Adrenal gland (tissue), 12 donors: Measurements from ENCODE around the gene PYY. TPM values are rescaled to one million over a fixed set of nuclear protein-coding genes. Genes with fewer than 3 reads are reported as not detected.
A peak's percentile ranks its signal among the peaks of the same experiment; 100 is the strongest.

Source experiments
- DNase-seq, 7 donors: peaks; one replicate each; pipeline ENCODE4 v3.0.0-alpha.2; 2019 to 2020
- H3K27ac ChIP-seq, 5 donors: fragments of 200-600 bp; sonication (generic) in 4 of 5; 1 replicate in 3 of 5; 2 replicates in 2 of 5; pipeline versions ENCODE4 v1.5.1 to v1.8.0; 2016 to 2020; ENCODE audit warnings: mild to moderate bottlenecking in 1 of 5
- H3K27me3 ChIP-seq: fragments of 200-600 bp; 2 replicates; pipeline ENCODE4 v1.8.0; 2021
- H3K36me3 ChIP-seq, 2 donors: fragments of 200-600 bp; replicated peaks in 1 of 2; 1 replicate in 1 of 2; 2 replicates in 1 of 2; pipeline versions ENCODE4 v1.5.1 to v1.8.0; 2018 to 2022
- H3K4me1 ChIP-seq, 2 donors: fragments of 200-600 bp; replicated peaks in 1 of 2; 1 replicate in 1 of 2; 2 replicates in 1 of 2; pipeline versions ENCODE4 v1.5.1 to v1.8.0; 2018 to 2021
- H3K4me3 ChIP-seq, 4 donors: fragments of 200-600 bp; sonication (generic) in 3 of 4; one replicate each; pipeline ENCODE4 v1.5.1; 2016 to 2018
- H3K9me3 ChIP-seq, 3 donors: fragments of 200-600 bp; sonication (generic) in 1 of 3; replicated peaks in 1 of 3; 1 replicate in 2 of 3; 2 replicates in 1 of 3; pipeline versions ENCODE4 v1.5.1 to v1.8.0; 2016 to 2021
- CTCF ChIP-seq, 6 experiments: fragments of 450-650 bp in 4 of 6; fragments of 200-600 bp in 2 of 6; sonication (generic) in 1 of 6; IDR thresholded peaks; 1 replicate in 5 of 6; 2 replicates in 1 of 6; pipeline versions ENCODE4 v1.5.1 to v1.8.0; 2016 to 2021; ENCODE audit warnings: antibody characterized with exemption in 6 of 6, mild to moderate bottlenecking in 2 of 6, moderate library complexity in 1 of 6
- POLR2A ChIP-seq, 2 donors: fragments of 450-650 bp; IDR thresholded peaks; one replicate each; pipeline ENCODE4 v1.6.1; 2017; ENCODE audit warnings: antibody characterized with exemption in 2 of 2, mild to moderate bottlenecking in 2 of 2, moderate library complexity in 1 of 2
- WGBS, 4 donors: extraction: QIAGEN DNeasy Blood & Tissue Kit in 2 of 4; methylation state at CpG; one replicate each; pipeline versions ENCODE4 v1.1.5 to v1.1.7; 2013 to 2017; 5-methylcytosine and 5-hydroxymethylcytosine counted together
- intact Hi-C, 2 donors: fragments of 100-400 bp; cut with DNase I; formaldehyde crosslinking; loops; one replicate each; pipeline versions ENCODE4 v1.14.1 to v1.15.0; 2022 to 2023
- polyA plus RNA-seq, 3 donors: library from polyadenylated mRNA; stranded (reverse); fragments of 200-250 nt in 2 of 3; fragments of 350-450 nt in 1 of 3; fragmentation: Illumina TruSeq in 1 of 3; extraction: RNeasy Lipid Tissue Mini Kit (QIAGEN cat#74804) in 1 of 3; gene quantifications; one replicate each; pipeline ENCODE4 v1.2.3, GENCODE V29; 2013 to 2014
- total RNA-seq, 9 donors: library from RNA; depleted of rRNA in 4 of 9; stranded (reverse); fragments of >200 nt in 4 of 9; fragments of 120-200 nt in 1 of 9; fragmentation: NEBNext Ultra II Directional in 1 of 9; extraction: Animal tissue kit (Norgen Biotek cat#: 25700) in 1 of 9; gene quantifications; one replicate each; pipeline versions ENCODE4 v1.1.0 to v1.2.4, GENCODE V29; 2013 to 2023
- donor health status: healthy with polysubstance abuse.
- donor health status: Bipolar disorder and iron deficiency.
- donor health status: DM: yes; HTN: yes; CAD: no.
- donor health status: DM: no; HTN: no; CAD: no.
- donor health status: DM: no; HTN: no; CAD: no.
- donor health status: DM: yes; HTN: yes; CAD: no.

The PYY gene
- total and polyA plus RNA-seq, 12 donors: 0.43 TPM; not detected in 11

GRCh38 chr17:43907425-43907981, 46.2 kb downstream of the PYY start, which contains the start of gene MPP2:
Gene MPP2, minus strand, starts transcription at chr17:43907536. Its CDS starts 3,076 bp downstream, at chr17:43904460.
- intact Hi-C loops: no loop called here
- Histone ChIP-seq H3K4me3 (peak within 1 kb of the TSS in 3 of 4 donors; percentile 13 to 63 (median 54)), H3K4me1 (peaks cover 8 to 16% of the 10 kb centered on the region in 2 donors), H3K27ac (peak within 1 kb of the TSS in 3 of 5 donors; percentile 30 to 83 (median 55)), H3K9me3 (no peaks in the 10 kb centered on the region), H3K36me3 (no peaks in the 10 kb centered on the region), H3K27me3 (peaks cover 30% of the 10 kb centered on the region)
- peak in 5 of 7 donors; percentile 18 to 76 (median 46) for DNase-seq
- TF ChIP-seq POLR2A (IDR thresholded peaks at IDR 0.05) (no peak), CTCF (IDR thresholded peaks at IDR 0.05) (peak in 1 of 6 experiments; percentile 29)
- WGBS, 4 donors: 6 to 8% (median 7%) methylated on average over 8 to 36 of the region's 36 CpGs

- Histone ChIP-seq H3K9me3 (no peaks in the 10 kb centered on the region), H3K27me3 (peaks cover 30% of the 10 kb centered on the region), H3K36me3 (no peaks in the 10 kb centered on the region), H3K4me1 (peaks cover 8 to 16% of the 10 kb centered on the region in 2 donors), H3K27ac (peak overlapping the region in 3 of 5 donors; percentile 30 to 83 (median 55)), H3K4me3 (peak overlapping the region in 2 of 4 donors; percentile 13 to 63)
- intact Hi-C loops: no loop called here
- WGBS, 4 donors: 2% methylated on average over 18 to 29 of the region's 29 CpGs; no CpG with 5 or more reads in 1 of the 4 donors
- DNase-seq: no peak
- TF ChIP-seq POLR2A (IDR thresholded peaks at IDR 0.05) (no peak), CTCF (IDR thresholded peaks at IDR 0.05) (no peak)
Measured at GRCh38 chr17:43906951-43907424, 46.8 kb downstream of the PYY start.

GRCh38 chr17:43905985-43906852, 47.5 kb downstream of the PYY start:
- H3K27me3 ChIP-seq: peaks cover 30% of the 10 kb centered on the region
- peak in 6 of 7 donors; percentile 36 to 87 (median 54) for DNase-seq
- peak overlapping the region in 1 of 4 donors; percentile 63 for H3K4me3 ChIP-seq
- H3K36me3 ChIP-seq: no peaks in the 10 kb centered on the region
- intact Hi-C loops: no loop called here
- H3K9me3 ChIP-seq: no peaks in the 10 kb centered on the region
- H3K27ac ChIP-seq: peak overlapping the region in 2 of 5 donors; percentile 55 to 83
- TF ChIP-seq CTCF (IDR thresholded peaks at IDR 0.05) (no peak), POLR2A (IDR thresholded peaks at IDR 0.05) (no peak)
- WGBS, 4 donors: 5 to 7% (median 6%) methylated on average over 13 to 37 of the region's 37 CpGs
- H3K4me1 ChIP-seq: peaks cover 8 to 16% of the 10 kb centered on the region in 2 donors

GRCh38 chr17:43905400-43905984, 48.2 kb downstream of the PYY start:
- TF ChIP-seq POLR2A (IDR thresholded peaks at IDR 0.05) (no peak), CTCF (IDR thresholded peaks at IDR 0.05) (no peak)
- Histone ChIP-seq H3K27me3 (peaks cover 30% of the 10 kb centered on the region), H3K36me3 (no peaks in the 10 kb centered on the region), H3K9me3 (no peaks in the 10 kb centered on the region), H3K27ac (peak overlapping the region in 1 of 5 donors; percentile 83), H3K4me1 (peaks cover 8 to 21% of the 10 kb centered on the region in 2 donors), H3K4me3 (no peak overlapping the region)
- DNase-seq: no peak
- intact Hi-C loops: no loop called here
- WGBS, 4 donors: 32 to 63% (median 40%) methylated on average over 2 to 3 of the region's 3 CpGs
